GM21786 (cell line): ENCODE measurements around the gene GPR162.

Source experiments
- ATAC-seq: cut with Tn5 transposase; IDR thresholded peaks from one replicate; pipeline ENCODE4 v1.9.1; 2021; ENCODE audit not compliant: unreplicated experiment

The GPR162 gene

DNA sequence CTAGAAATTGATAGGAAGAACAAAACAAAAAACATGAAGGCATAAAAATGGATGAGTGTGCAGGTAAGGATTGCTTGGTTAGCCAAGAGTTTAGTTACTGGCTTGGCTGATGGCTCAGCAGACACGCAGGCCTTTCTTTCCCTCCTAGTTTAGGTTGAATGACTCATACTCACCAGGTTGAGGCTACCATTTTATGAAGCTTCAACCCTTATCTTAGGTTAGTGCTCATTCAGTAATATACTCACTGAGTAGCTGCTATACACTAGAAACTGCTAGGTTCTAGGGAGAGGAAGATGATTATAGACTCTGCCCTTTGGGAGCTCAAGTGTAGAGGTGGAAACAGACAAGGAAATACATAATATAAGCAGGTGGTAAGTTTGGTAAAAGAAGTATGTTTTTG is 12.6 kb downstream of the GPR162 start:
- no peak for ATAC-seq

DNA sequence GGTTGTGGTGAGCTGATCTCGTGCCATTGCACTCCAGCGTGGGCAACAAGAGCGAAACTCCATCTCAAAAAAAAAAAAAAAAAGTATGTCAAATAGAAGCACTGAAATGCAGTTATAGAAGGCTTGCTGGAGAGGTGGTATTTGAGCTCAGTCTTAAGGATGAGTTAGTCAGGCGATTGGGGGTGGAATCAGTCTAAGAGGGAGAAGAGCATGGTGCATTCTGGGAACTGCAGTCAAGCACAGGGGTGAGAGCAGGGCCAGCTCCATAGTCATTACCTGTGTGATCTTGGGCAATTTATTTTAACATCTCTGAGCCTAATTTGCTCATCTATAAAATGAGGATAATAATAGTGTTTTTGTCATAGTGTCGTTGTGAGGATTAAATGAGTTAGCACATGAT is 13.3 kb downstream of the GPR162 start:
- no peak for ATAC-seq

DNA sequence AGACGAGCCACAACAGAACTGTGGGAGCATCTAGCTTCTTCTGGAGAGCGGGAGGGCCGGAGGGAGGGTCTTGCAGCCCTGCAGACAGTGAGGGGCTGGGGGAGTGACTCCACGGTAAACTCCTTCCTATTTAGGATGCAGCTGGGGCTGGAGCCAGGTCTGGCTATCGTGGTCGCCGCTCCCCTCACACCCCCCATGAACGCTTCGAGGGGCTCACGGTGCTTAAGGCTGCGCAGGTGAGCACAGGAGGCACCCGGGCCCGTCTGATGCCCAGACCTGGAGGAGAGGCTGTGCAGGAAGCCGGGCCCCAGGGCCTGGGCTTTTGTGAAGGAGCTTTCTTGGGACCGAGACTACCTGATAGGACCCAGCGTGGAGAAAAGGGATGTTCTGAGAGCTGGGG is 15.2 kb downstream of the GPR162 start:
- ATAC-seq = no peak

GRCh38 chr12:6837370-6838060 is 15.9 kb downstream of the GPR162 start:
- no peak for ATAC-seq

DNA sequence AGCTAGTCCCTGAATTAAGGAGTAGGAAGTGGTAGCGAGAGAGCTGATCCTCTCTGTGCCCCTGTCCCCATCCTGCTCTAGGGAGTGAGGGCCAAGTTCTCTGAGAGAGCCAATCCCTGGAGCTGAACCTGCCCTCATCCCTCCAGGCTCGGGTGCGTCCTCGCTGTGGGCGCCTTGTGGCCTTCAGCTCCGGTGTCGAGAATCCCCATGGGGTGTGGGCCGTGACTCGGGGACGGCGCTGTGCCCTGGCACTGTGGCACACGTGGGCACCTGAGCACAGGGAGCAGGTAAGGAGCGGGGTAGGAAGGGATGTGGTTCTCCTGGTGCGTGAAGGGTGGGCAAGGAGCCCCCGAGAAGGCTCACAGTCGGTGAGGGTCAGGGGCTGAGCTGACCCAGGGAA is 17.2 kb downstream of the GPR162 start:
- ATAC-seq = no peak

GRCh38 chr12:6839482-6840201 is 18.0 kb downstream of the GPR162 start:
- ATAC-seq = peak; percentile 70

GRCh38 chr12:6840330-6840729 is 18.7 kb downstream of the GPR162 start:
- ATAC-seq = no peak

DNA sequence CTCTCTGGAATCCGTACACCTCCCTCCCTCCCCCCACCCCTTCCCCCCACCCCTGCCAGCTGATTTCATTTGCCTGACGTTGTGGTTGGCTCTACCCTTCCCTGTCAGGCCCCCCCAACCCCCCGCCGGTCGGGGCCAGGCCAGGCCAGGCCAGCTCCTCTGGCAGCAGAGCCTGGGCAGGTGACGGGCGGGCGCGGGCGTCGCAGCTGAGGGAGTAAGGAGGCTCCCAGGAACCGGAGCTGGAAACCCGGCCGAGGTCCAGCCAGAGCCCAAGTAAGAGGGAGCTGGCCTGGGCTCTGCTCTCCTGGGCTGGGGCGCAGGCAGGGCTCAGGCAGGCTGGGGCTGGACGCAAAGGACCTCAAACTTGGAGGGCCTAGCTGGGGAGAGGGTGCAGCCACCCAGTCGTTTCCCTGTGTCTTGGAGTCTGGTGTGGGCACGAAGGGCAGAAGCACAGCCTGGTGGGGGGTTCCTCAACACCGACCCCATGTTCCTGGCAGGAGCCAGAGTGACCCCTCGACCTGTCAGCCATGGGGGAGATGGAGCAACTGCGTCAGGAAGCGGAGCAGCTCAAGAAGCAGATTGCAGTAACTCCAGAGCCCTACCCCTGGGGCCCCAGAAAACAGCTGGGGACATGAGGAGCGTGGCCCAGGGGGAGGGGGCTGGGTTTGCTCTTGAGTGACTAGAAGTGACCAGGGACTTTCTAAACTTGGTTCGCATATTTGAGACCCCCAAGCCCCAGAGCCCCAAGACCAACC is 19.3 kb downstream of the GPR162 start, which contains the start of gene GNB3:
Gene GNB3 (plus strand): TSS at position 165 of the 755 bp plus-strand sequence. CDS start 363 bp downstream, at position 528.
- ATAC-seq = no peak

DNA sequence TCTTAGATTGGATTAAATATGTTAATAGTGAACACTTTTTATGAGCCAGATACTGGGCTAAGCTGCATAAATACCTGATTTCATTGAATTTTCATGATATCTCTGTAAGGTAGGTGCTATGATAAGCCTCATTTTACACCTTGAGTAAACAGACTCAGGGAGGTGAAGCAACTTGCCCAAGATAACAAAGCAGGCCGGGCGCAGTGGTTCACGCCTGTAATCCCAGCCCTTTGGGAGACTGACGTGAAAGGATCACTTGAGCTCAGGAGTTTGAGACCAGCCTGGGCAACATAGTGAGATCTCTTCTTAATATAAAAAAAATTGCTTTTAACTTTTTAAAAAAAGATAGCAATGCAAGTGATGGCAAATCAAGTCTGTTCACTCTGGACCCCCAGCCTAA is 20.5 kb downstream of the GPR162 start:
- no peak for ATAC-seq

GRCh38 chr12:6843118-6843902 is 21.7 kb downstream of the GPR162 start:
- no peak for ATAC-seq

DNA sequence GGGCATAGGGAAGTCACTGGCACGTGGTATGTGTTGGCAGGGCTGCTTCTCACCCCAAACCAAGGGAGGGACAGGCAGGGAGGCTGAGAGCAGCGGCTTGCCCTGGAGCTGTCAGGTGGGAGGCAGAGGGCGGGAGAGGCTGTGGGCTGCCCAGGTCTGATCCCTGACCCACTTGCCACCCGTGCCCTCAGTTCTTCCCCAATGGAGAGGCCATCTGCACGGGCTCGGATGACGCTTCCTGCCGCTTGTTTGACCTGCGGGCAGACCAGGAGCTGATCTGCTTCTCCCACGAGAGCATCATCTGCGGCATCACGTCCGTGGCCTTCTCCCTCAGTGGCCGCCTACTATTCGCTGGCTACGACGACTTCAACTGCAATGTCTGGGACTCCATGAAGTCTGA is 23.8 kb downstream of the GPR162 start:
- ATAC-seq = no peak

DNA sequence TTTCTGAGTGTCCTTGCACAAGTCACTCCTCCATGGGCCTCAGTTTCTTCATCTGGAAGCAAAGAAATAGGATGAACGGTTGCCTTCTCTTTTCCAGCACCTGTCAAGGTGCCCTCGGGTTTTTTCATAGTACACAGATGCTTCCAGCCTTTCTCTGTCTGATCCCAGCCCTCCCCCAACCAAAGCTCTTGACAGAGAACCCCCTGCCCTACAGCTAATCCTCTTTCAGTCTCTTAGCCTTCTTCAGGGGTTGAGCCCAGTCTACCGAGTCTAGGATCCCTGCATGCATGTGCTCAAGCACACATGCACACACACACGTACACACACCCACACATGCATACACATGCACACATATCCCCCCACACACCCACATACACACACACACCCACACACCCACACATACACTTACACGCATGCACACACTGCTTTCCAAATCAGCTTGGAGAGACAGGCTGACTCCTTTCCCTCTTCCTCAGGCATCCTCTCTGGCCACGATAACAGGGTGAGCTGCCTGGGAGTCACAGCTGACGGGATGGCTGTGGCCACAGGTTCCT is 24.8 kb downstream of the GPR162 start:
- ATAC-seq = no peak

DNA sequence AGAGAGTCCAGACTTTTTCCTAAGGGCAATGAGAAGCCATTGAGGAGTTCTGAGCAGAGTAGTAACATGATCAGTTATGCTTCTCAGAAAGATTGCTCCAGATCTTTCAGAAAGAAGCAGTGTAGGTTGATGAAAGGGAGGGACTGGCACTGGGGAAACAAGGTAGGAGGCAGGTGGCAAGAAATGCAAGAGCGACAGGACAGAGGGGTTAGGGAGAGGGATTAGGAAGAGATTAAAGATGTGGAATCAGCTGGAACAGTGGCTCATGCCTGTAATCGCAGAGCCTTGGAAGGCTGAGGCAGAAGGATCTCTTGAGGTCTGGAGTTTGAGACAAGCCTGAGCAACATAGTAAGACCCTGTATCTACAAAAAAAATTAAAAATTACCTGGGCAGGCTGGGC is 26.1 kb downstream of the GPR162 start:
- ATAC-seq = no peak

DNA sequence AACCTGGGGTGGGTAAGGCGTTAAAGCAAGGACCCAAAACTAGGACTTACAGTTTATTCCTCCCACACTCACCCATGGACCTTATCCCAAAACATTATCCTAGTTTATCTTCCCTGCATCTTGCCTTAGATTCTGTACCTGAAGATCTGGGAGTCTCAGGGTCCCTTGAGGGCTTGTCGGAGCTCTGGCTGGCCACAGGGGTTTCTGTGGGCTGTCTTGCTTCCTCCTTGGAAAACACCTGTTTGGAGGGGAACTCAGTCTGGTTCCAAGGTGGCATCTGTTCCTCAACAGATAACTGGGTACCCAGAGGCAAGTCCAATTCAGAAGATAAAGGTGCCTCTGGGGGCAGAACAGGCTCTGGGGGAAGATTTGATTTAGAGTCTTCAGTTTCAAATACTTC is 27.8 kb downstream of the GPR162 start:
- ATAC-seq = no peak

DNA sequence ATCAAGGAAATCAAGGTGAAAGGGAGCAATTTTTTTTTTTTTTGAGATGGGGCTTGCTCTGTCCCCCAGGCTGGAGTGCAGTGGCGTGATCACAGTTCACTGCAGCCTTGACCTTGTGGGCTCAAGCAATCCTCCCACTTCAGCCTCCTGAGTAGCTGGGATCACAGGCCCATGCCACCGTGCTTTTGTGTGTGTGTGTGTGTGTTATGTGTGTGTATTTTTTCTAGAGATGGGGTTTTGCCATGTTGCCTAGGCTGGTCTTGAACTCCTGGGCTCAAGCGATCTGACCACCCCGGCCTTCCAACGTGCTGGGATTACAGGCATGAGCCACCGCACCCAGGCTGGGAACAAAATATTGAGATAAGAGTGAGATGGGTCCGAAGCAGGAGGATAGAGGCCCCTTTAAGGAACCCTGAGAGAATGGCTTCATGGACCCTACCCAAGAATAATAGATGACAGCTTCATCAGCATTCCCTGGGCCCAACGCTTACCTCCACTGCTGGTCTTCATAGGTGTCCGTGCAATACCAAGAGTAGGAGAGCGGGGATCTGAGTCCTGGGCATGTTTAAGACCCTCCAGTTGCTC is 28.4 kb downstream of the GPR162 start:
- ATAC-seq = no peak

GRCh38 chr12:6850796-6851152 is 29.2 kb downstream of the GPR162 start:
- ATAC-seq = no peak

DNA sequence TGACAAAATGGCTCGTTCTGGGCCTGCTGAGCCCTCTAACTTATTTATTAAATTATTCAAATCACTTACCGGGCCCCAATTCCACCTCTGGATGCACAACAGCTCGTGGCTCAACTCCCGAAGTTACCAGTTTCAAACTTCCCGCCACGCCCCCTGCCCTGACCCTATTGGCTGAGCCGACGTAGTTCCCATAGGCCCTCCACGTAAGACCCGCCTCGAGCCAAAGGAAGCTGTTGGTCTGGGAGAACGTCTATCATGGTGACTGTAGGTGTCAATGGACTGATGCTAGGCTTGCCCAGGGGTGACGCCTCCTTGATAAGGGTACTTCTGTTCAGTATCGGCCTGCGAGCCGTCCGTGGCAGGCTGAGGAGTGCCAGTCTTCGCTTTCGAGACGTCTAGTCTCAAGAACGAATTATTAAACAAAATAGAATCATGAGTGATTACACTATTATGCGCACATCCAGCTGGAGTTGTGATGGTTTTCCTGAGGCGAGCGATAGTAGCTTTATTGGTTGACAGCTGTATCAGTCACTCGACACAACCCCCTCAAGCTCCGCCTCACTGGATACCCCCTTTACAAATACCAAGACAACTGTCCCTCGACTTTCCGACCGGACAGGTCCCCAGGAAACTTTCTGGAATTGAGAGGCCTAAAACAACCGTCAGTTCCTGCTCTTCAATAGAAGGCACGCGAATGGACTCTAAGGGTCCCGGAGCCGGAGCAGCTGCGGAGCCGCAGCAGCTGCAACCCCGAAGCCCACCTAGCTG is 29.7 kb downstream of the GPR162 start, which contains the start of gene CDCA3:
Gene CDCA3 (minus strand): TSS at position 134 of the 768 bp plus-strand sequence. CDS start 334 bp downstream, outside the sequence.
- peak; percentile 54 for ATAC-seq

DNA sequence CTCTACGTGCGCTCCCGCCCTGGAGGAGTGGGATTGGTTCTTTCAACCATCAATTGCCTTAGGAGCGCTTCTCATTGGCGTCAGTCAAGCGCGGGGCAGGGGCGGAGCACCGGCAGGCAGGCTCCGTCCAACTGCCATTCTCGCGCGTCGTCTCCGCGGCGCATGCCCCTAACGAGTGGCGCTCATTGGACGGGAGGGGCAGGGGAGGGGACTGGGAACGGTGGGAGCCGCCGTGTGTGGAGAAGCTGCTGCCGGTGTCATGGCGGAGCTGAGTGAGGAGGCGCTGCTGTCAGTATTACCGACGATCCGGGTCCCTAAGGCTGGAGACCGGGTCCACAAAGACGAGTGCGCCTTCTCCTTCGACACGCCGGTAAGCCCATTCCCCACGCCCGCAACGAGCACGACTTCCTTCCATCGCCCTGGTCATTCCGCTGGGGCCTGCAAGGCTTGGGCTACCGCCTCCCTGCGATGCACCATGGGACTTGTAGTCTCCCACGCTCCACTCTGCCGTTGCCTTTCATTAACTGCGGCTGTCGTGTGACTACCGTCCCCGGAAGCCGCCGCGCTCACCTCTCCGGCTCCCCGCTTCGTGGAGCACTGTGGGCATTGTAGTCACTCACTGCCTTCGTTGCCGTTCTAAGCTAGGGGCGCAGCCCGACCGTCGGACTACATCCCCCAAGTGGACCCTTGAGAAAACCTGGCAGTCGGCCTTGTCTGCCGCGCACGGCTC is 30.5 kb downstream of the GPR162 start, which contains the start of gene USP5:
Gene USP5 (plus strand): TSS at position 230 of the 730 bp plus-strand sequence. CDS start 30 bp downstream, at position 260.
- peak; percentile 68 for ATAC-seq
